Measurements from ENCODE around the gene OR10J5. TPM values are rescaled to one million over a fixed set of nuclear protein-coding genes. Genes with fewer than 3 reads are reported as not detected.

OR10J5 gene
- polyA plus RNA-seq, 2 donors = not detected

DNA sequence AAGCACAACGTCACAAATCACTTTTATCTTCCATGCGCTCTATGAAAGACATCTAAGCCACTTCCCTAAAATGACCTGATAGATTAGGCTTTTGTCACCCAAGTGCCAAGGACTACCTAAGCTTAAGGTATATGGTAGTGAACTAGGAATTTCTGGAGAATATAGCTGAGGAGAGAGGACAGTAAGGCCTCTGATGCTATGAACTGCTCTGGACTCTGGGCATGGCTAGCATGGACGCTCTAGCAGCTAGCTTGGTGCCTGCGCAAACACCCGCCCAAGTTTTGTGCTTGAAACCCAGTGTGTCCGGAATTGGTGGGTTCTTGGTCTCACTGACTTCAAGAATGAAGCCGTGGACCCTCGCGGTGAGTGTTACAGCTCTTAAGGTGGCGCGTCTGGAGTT, 42.5 kb downstream of the OR10J5 start:
- WGBS, 2 donors = 84 to 86% methylated on average over 11 of the region's 11 CpGs

DNA sequence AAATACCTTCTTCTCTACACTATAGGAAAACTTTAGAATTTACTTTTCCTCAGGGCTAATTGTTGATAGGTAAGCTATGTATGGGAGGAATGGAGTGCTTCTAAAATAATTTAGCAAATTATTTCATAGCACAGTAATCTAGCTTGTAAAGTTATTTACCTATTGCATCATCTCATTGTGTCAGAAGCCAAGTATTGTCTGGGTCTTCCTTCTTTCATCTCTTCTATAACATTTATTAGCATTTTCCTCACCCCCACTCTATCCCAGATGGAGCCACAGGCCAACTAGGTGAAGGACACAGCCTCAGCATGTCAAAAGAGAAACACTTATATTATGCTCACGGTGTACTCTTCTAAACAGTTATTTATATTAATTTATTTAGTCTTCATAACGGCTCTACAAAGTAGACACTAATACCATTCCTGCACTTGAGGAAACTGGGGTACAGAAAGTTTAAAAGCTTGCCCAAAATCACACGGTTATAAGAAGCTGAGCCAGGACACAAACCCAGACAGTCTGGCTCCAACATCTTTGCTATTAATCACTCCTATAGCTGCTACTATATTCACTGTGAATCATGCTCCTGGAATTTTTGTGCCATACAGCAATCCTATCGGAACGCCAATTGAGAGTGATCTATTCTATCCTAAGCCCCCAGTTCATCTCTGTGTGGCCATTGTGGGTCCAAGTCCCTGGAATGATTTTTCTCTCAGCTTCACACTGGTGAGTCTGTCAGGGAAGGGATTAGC, 43.1 kb downstream of the OR10J5 start:
- H3K36me3 ChIP-seq (ENCODE audit: control insufficient read depth in 2 of 2, insufficient read depth in 2 of 2, low read length in 1 of 2) = no peaks in the 10 kb centered on the region
- no peak overlapping the region for H3K27ac ChIP-seq (ENCODE audit: low read depth in 2 of 2, low read length in 1 of 2)
- H3K9me3 ChIP-seq (ENCODE audit: control insufficient read depth in 2 of 2, insufficient read depth in 1 of 2, low read depth in 1 of 2, low read length in 1 of 2) = no peaks in the 10 kb centered on the region
- no peaks in the 10 kb centered on the region for H3K4me1 ChIP-seq (ENCODE audit: control insufficient read depth in 2 of 2, insufficient read depth in 2 of 2, low read length in 1 of 2)
- no peaks in the 10 kb centered on the region for H3K27me3 ChIP-seq (ENCODE audit: control insufficient read depth in 1 of 2, insufficient read depth in 2 of 2, low read length in 2 of 2)
- no peak overlapping the region for H3K4me3 ChIP-seq (ENCODE audit: low read depth in 1 of 2, low read length in 2 of 2)
- 68 to 72% methylated on average over 5 of the region's 5 CpGs for WGBS, 2 donors

More for the DNA sequence above, 42.5 kb downstream of the OR10J5 start:
- Histone ChIP-seq H3K27ac (ENCODE audit: low read depth in 2 of 2, low read length in 1 of 2) (no peak overlapping the region), H3K4me3 (ENCODE audit: low read depth in 1 of 2, low read length in 2 of 2) (no peak overlapping the region), H3K36me3 (ENCODE audit: control insufficient read depth in 2 of 2, insufficient read depth in 2 of 2, low read length in 1 of 2) (no peaks in the 10 kb centered on the region), H3K9me3 (ENCODE audit: control insufficient read depth in 2 of 2, insufficient read depth in 1 of 2, low read depth in 1 of 2, low read length in 1 of 2) (no peaks in the 10 kb centered on the region), H3K4me1 (ENCODE audit: control insufficient read depth in 2 of 2, insufficient read depth in 2 of 2, low read length in 1 of 2) (no peaks in the 10 kb centered on the region), H3K27me3 (ENCODE audit: control insufficient read depth in 1 of 2, insufficient read depth in 2 of 2, low read length in 2 of 2) (no peaks in the 10 kb centered on the region)

Other genes starting within 250 kb of the OR10J5 start
- gene FCER1A, start 233.7 kb downstream of the OR10J5 start, polyA plus RNA-seq = 10 to 100 TPM in 1 of 2 donors, 1 to 10 TPM in 1; 4.0 to 20.8 TPM
- gene OR10J4, start 103.8 kb downstream of the OR10J5 start, polyA plus RNA-seq = not detected
- not detected for gene OR10J1, start 96.3 kb downstream of the OR10J5 start, polyA plus RNA-seq
- not detected for gene APCS, start 51.8 kb upstream of the OR10J5 start, polyA plus RNA-seq
- gene CRP, start 178.6 kb upstream of the OR10J5 start, polyA plus RNA-seq = not detected
- gene DUSP23, start 245.0 kb upstream of the OR10J5 start, polyA plus RNA-seq = 10 to 100 TPM; 70.6 to 92.5 TPM